Activated CD8-positive, alpha-beta T cell treated with anti-CD3 and anti-CD28 coated beads for 36 hours (primary cell): ENCODE results near the gene FOXQ1. TPM values are rescaled to one million over a fixed set of nuclear protein-coding genes. Genes with fewer than 3 reads are reported as not detected.

Experiments
- ATAC-seq: fragments of 200-7000 bp; cut with Tn5 transposase; one replicate; pipeline ENCODE4 v1.10.0; 2021; ENCODE audit warnings: mild to moderate bottlenecking, moderate library complexity
- CTCF ChIA-PET: fragments of 350-600 bp; sonication (Branson Sonifier 250); formaldehyde crosslinking; loops from one replicate; lab custom pipeline; 2021; ENCODE audit warnings: antibody characterized with exemption; lab: Charles Lee
- POLR2A ChIA-PET: fragments of 350-600 bp; sonication (Branson Sonifier 250); formaldehyde crosslinking; loops from one replicate; lab custom pipeline; 2021; ENCODE audit warnings: antibody characterized with exemption; lab: Charles Lee
- DNase-seq: peaks from one replicate; pipeline ENCODE4 v3.0.0-alpha.2; 2020
- H3K27ac Mint-ChIP-seq: one replicate; pipeline ENCODE4 v1.8.0; 2021; ENCODE audit warnings: mild to moderate bottlenecking, mixed read lengths
- H3K27me3 Mint-ChIP-seq: one replicate; pipeline ENCODE4 v1.8.0; 2021; ENCODE audit warnings: mixed read lengths
- H3K36me3 Mint-ChIP-seq: one replicate; pipeline ENCODE4 v1.8.0; 2021; ENCODE audit warnings: low read depth, mixed read lengths
- H3K4me1 Mint-ChIP-seq: one replicate; pipeline ENCODE4 v1.8.0; 2021; ENCODE audit warnings: low read depth, mixed read lengths
- H3K4me3 Mint-ChIP-seq: one replicate; pipeline ENCODE4 v1.8.0; 2021; ENCODE audit warnings: mild to moderate bottlenecking, moderate library complexity, mixed read lengths
- H3K9me3 Mint-ChIP-seq: one replicate; pipeline ENCODE4 v1.8.0; 2021; ENCODE audit warnings: mixed read lengths
- intact Hi-C: fragments of 100-400 bp; cut with micrococcal nuclease; formaldehyde crosslinking; loops from one replicate; pipeline ENCODE4 v1.10.0; 2022
- total RNA-seq, 2 experiments: library from RNA; stranded (reverse); gene quantifications; one replicate each; pipeline ENCODE4 v1.2.3, GENCODE V29; 2021
- TF ChIP-seq, protein P1 (sequence below): fragments of 200-600 bp; IDR thresholded peaks from one replicate; pipeline ENCODE4 v1.8.0; 2022; ENCODE audit warnings: antibody characterized with exemption, mild to moderate bottlenecking

Gene FOXQ1
- total RNA-seq, 2 experiments from 2014 or later: not detected

DNA sequence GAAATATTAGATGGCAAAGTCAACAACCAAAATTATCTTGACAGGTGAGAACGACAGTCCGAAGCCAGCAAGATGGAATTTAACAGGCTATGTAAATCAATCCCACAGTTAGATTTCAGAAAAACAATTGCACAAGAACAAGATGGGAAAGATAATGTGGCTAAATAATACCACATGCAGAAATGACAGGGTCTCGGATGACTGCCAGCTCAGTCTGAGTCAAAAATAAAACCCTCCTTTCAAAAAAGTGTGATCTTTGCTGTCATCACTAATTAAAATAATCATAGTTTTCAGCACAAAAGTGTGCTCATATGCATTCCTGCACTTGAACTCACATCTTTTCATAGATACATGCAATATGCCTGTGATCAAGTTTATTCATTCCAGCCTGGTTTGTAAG is 25.9 kb downstream of the FOXQ1 start:
- TF ChIP-seq, protein P1, sequence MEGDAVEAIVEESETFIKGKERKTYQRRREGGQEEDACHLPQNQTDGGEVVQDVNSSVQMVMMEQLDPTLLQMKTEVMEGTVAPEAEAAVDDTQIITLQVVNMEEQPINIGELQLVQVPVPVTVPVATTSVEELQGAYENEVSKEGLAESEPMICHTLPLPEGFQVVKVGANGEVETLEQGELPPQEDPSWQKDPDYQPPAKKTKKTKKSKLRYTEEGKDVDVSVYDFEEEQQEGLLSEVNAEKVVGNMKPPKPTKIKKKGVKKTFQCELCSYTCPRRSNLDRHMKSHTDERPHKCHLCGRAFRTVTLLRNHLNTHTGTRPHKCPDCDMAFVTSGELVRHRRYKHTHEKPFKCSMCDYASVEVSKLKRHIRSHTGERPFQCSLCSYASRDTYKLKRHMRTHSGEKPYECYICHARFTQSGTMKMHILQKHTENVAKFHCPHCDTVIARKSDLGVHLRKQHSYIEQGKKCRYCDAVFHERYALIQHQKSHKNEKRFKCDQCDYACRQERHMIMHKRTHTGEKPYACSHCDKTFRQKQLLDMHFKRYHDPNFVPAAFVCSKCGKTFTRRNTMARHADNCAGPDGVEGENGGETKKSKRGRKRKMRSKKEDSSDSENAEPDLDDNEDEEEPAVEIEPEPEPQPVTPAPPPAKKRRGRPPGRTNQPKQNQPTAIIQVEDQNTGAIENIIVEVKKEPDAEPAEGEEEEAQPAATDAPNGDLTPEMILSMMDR: no peak
- Mint-ChIP-seq H3K4me3 (no peak overlapping the region), H3K9me3 (no peaks in the 10 kb centered on the region), H3K4me1 (no peaks in the 10 kb centered on the region), H3K36me3 (no peaks in the 10 kb centered on the region), H3K27ac (no peak overlapping the region), H3K27me3 (peaks cover 26% of the 10 kb centered on the region)
- ATAC-seq (no peak), DNase-seq (no peak)
- CTCF ChIA-PET: no interaction called here
- POLR2A ChIA-PET: no interaction called here
- intact Hi-C loops: no loop called here

DNA sequence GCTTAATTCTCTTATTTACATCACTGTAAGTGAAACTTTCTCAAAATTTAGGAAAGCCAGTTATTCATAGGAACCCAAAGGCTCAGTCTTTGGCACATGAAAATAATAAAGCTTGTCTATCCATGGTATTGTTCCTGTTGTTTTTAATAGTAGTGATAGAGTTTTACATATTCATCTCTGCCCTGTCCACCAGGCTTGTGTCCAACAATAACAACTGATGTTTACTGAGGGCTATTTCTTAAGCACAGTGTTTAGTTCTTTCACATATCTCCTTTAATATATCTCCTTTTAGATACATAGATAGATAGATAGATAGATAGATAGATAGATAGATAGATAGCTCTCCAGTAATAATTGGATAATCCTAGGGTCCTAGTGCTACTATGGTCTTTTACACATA is 34.2 kb downstream of the FOXQ1 start:
- DNase-seq: no peak
- Mint-ChIP-seq H3K36me3 (no peaks in the 10 kb centered on the region), H3K9me3 (peaks cover 16% of the 10 kb centered on the region), H3K27ac (no peak overlapping the region), H3K27me3 (peaks cover 45% of the 10 kb centered on the region), H3K4me1 (no peaks in the 10 kb centered on the region), H3K4me3 (no peak overlapping the region)
- intact Hi-C loops: no loop called here
- no peak for ATAC-seq
- ChIA-PET CTCF (interaction anchor here (0.6 to 0.9 kb wide), 2 partner anchors 349 to 624 kb away, joined by 3 read pairs; no protein-coding TSS in a partner anchor), POLR2A (interaction anchor here (1.0 kb wide), 1 partner anchor 50 kb away, joined by 3 read pairs; no protein-coding TSS in a partner anchor)
- TF ChIP-seq, protein P1: no peak

DNA sequence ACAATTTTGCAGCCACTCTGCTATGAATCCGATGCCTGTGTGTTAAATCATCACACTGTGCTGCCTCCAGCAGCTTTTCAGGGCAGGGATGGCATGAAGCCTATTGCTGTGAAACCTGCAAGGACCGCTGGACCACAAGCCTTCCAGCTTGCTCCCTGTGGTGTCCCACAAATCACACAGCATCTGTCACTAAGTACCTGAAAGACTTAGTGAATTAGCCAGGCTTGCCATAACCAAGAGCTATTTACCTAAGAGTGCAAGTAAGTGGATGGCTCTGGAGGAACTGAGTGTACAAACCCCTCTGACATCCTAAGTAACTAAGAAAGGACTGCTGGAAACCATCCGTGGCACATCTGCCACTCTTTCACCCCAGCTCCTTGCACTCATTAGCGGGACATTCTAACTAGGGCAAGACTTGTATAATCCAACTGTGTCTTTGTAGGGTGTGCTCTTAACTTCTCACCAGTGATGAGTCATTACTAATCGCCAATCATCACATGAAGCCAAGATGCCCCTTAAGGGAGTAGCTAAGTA is 34.7 kb downstream of the FOXQ1 start:
- no peak overlapping the region for H3K4me3 Mint-ChIP-seq
- POLR2A ChIA-PET: no interaction called here
- no peak for DNase-seq
- peaks cover 46% of the 10 kb centered on the region for H3K27me3 Mint-ChIP-seq
- no peak for ATAC-seq
- TF ChIP-seq, protein P1: no peak
- intact Hi-C loops: no loop called here
- H3K27ac Mint-ChIP-seq: no peak overlapping the region
- H3K36me3 Mint-ChIP-seq: peaks cover 3% of the 10 kb centered on the region
- no peaks in the 10 kb centered on the region for H3K4me1 Mint-ChIP-seq
- CTCF ChIA-PET: interaction anchor here (0.6 to 0.9 kb wide), 2 partner anchors 349 to 624 kb away, joined by 3 read pairs; no protein-coding TSS in a partner anchor
- H3K9me3 Mint-ChIP-seq: peaks cover 21% of the 10 kb centered on the region

DNA sequence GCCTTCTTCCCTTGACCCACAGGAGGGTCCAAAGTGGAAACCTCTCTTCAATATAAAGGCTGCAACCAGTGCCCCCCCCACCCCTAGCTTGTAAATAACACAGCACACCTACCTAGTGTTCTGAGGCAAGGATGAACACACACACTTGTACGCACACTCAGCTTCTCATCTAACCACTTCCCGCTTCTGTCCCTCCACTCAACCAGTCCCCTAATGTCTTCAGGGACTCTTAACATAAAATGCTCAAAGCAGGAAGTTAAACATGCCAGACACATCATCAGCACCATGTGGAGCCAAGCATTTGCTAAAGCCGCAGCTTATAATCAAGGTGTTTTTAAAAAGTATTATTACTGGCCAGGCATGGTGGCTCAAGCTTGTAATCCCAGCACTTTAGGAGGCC is 35.3 kb downstream of the FOXQ1 start:
- Mint-ChIP-seq H3K9me3 (peaks cover 25% of the 10 kb centered on the region), H3K27me3 (peaks cover 46% of the 10 kb centered on the region), H3K4me3 (no peak overlapping the region), H3K27ac (no peak overlapping the region), H3K4me1 (no peaks in the 10 kb centered on the region), H3K36me3 (peaks cover 3% of the 10 kb centered on the region)
- intact Hi-C loops: no loop called here
- DNase-seq (no peak), ATAC-seq (no peak)
- ChIA-PET POLR2A (no interaction called here), CTCF (no interaction called here)
- TF ChIP-seq, protein P1: no peak

DNA sequence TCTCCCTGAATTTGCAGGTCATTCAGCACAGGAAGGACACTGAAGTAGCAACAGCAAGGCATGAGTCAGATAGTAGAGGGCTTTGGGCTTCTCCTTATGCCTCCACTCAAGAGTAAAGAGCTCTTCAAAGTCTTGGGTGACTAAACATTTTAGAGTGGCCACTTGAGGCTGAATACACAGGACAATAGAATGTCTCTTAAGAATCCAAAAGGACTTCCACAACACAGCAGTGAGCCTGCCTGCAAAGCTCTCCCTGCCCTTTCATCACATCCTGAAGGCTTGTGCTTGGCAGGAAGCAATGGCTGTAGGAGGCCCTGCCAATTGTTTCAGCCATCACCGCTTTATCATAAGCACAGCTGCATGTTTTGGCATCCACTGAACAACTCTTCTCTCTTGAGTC is 36.8 kb downstream of the FOXQ1 start:
- TF ChIP-seq, protein P1: no peak
- H3K27me3 Mint-ChIP-seq: peaks cover 53% of the 10 kb centered on the region
- H3K4me1 Mint-ChIP-seq: no peaks in the 10 kb centered on the region

More for the DNA sequence above, 36.8 kb downstream of the FOXQ1 start:
- CTCF ChIA-PET: no interaction called here
- H3K9me3 Mint-ChIP-seq: peaks cover 27% of the 10 kb centered on the region
- no peak for ATAC-seq
- H3K36me3 Mint-ChIP-seq: peaks cover 3% of the 10 kb centered on the region
- POLR2A ChIA-PET: no interaction called here
- intact Hi-C loops: no loop called here
- no peak for DNase-seq
- no peak overlapping the region for H3K27ac Mint-ChIP-seq
- H3K4me3 Mint-ChIP-seq: no peak overlapping the region
